Tibial nerve (tissue), 4 donors: ENCODE measurements around the gene ZSWIM6.

Experiments
- EP300 ChIP-seq, 2 donors: sonication (generic); formaldehyde crosslinking; IDR thresholded peaks; one replicate each; pipeline ENCODE4 v1.6.1; 2017; ENCODE audit warnings: antibody characterized with exemption in 2 of 2, mild to moderate bottlenecking in 1 of 2
- POLR2A ChIP-seq, 2 donors: fragments of 450-650 bp; IDR thresholded peaks; one replicate each; pipeline ENCODE4 v1.6.1; 2017; ENCODE audit warnings: antibody characterized with exemption in 2 of 2, mild to moderate bottlenecking in 2 of 2, moderate library complexity in 2 of 2
- TF ChIP-seq, protein P1 (sequence below), 5 experiments: fragments of 200-600 bp in 3 of 5; fragments of 450-650 bp in 2 of 5; sonication (generic) in 3 of 5; IDR thresholded peaks; one replicate each; pipeline ENCODE4 v1.5.1; 2016 to 2019; ENCODE audit warnings: antibody characterized with exemption in 5 of 5, mild to moderate bottlenecking in 3 of 5, moderate library complexity in 2 of 5

DNA sequence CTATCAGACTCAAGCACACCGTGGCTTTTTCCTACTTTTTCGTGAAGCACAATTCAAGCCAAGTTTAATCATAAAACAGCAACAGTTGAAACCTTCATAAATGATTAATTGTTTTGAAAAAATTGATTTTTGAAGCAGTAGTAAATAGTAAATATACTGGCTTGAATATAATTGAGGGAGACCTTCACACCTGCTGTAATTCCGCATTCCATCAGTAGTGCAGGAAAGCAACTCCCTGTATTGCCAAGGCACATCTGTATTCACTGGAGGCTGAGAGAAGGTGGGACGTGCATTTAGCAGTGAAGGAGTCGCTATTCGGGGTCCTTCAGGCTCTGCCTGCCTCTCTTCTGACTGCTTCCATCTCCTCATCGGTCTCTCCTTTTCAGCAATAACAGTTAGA is 203.8 kb downstream of the ZSWIM6 start:
- TF ChIP-seq, protein P1, sequence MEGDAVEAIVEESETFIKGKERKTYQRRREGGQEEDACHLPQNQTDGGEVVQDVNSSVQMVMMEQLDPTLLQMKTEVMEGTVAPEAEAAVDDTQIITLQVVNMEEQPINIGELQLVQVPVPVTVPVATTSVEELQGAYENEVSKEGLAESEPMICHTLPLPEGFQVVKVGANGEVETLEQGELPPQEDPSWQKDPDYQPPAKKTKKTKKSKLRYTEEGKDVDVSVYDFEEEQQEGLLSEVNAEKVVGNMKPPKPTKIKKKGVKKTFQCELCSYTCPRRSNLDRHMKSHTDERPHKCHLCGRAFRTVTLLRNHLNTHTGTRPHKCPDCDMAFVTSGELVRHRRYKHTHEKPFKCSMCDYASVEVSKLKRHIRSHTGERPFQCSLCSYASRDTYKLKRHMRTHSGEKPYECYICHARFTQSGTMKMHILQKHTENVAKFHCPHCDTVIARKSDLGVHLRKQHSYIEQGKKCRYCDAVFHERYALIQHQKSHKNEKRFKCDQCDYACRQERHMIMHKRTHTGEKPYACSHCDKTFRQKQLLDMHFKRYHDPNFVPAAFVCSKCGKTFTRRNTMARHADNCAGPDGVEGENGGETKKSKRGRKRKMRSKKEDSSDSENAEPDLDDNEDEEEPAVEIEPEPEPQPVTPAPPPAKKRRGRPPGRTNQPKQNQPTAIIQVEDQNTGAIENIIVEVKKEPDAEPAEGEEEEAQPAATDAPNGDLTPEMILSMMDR (IDR thresholded peaks at IDR 0.05) = no peak
- TF ChIP-seq POLR2A (IDR thresholded peaks at IDR 0.05) (no peak), EP300 (IDR thresholded peaks at IDR 0.05) (no peak)
